Measurements from ENCODE around the gene PRKAG1.

The PRKAG1 gene

GRCh38 chr12:49055092-49055491 lies 36.5 kb upstream of the PRKAG1 start:
- peaks cover 51% of the 10 kb centered on the region for H3K36me3 ChIP-seq (replicated peaks)

GRCh38 chr12:49054524-49054923 lies 35.9 kb upstream of the PRKAG1 start:
- Histone ChIP-seq H3K27me3 (replicated peaks) (no peaks in the 10 kb centered on the region), H3K27ac (no peak overlapping the region), H3K4me3 (ENCODE audit: low read depth, low read length) (no peak overlapping the region), H3K36me3 (replicated peaks) (peaks cover 54% of the 10 kb centered on the region)
- no peak for DNase-seq
- TF ChIP-seq CTCF (IDR thresholded peaks at IDR 0.05; ENCODE audit: low read depth, low read length, missing control alignments) = no peak
- in situ Hi-C loops (cut with HindIII; ENCODE audit: low pct_ligation_motif_present, low sequenced_read_pairs) = no loop called here

More at GRCh38 chr12:49055092-49055491, 36.5 kb upstream of the PRKAG1 start:
- no peak overlapping the region for H3K4me3 ChIP-seq (ENCODE audit: low read depth, low read length)
- no peak overlapping the region for H3K27ac ChIP-seq
- no peak for DNase-seq
- no peaks in the 10 kb centered on the region for H3K27me3 ChIP-seq (replicated peaks)
- in situ Hi-C loops (cut with HindIII; ENCODE audit: low pct_ligation_motif_present, low sequenced_read_pairs) = no loop called here
- no peak for TF ChIP-seq CTCF (IDR thresholded peaks at IDR 0.05; ENCODE audit: low read depth, low read length, missing control alignments)

- no peak overlapping the region for H3K27ac ChIP-seq
- no peak overlapping the region for H3K4me3 ChIP-seq (ENCODE audit: low read depth, low read length)
- no peak for DNase-seq
- H3K36me3 ChIP-seq (replicated peaks) = peaks cover 58% of the 10 kb centered on the region
- H3K27me3 ChIP-seq (replicated peaks) = no peaks in the 10 kb centered on the region
- in situ Hi-C loops (cut with HindIII; ENCODE audit: low pct_ligation_motif_present, low sequenced_read_pairs) = no loop called here
- no peak for TF ChIP-seq CTCF (IDR thresholded peaks at IDR 0.05; ENCODE audit: low read depth, low read length, missing control alignments)
These were observed 35.5 kb upstream of the PRKAG1 start for GRCh38 chr12:49054096-49054495.

GRCh38 chr12:49052451-49053208 lies 34.1 kb upstream of the PRKAG1 start:
- in situ Hi-C loops (cut with HindIII; ENCODE audit: low pct_ligation_motif_present, low sequenced_read_pairs) = no loop called here
- Histone ChIP-seq H3K27ac (no peak overlapping the region), H3K27me3 (replicated peaks) (no peaks in the 10 kb centered on the region), H3K4me3 (ENCODE audit: low read depth, low read length) (no peak overlapping the region), H3K36me3 (replicated peaks) (peaks cover 73% of the 10 kb centered on the region)
- no peak for DNase-seq
- TF ChIP-seq CTCF (IDR thresholded peaks at IDR 0.05; ENCODE audit: low read depth, low read length, missing control alignments) = no peak

- Histone ChIP-seq H3K27me3 (replicated peaks) (no peaks in the 10 kb centered on the region), H3K36me3 (replicated peaks) (peaks cover 78% of the 10 kb centered on the region), H3K27ac (no peak overlapping the region), H3K4me3 (ENCODE audit: low read depth, low read length) (no peak overlapping the region)
- no peak for TF ChIP-seq CTCF (IDR thresholded peaks at IDR 0.05; ENCODE audit: low read depth, low read length, missing control alignments)
- DNase-seq = no peak
- in situ Hi-C loops (cut with HindIII; ENCODE audit: low pct_ligation_motif_present, low sequenced_read_pairs) = no loop called here
These were observed 33.3 kb upstream of the PRKAG1 start for GRCh38 chr12:49051777-49052438.
